ENCODE data around the gene PCSK7.
"Not testable (repeated sequence)": the region's sequence is repeated elsewhere in the genome, so short reads cannot be mapped to it uniquely, and the experiment has no call there.

PCSK7 gene

DNA sequence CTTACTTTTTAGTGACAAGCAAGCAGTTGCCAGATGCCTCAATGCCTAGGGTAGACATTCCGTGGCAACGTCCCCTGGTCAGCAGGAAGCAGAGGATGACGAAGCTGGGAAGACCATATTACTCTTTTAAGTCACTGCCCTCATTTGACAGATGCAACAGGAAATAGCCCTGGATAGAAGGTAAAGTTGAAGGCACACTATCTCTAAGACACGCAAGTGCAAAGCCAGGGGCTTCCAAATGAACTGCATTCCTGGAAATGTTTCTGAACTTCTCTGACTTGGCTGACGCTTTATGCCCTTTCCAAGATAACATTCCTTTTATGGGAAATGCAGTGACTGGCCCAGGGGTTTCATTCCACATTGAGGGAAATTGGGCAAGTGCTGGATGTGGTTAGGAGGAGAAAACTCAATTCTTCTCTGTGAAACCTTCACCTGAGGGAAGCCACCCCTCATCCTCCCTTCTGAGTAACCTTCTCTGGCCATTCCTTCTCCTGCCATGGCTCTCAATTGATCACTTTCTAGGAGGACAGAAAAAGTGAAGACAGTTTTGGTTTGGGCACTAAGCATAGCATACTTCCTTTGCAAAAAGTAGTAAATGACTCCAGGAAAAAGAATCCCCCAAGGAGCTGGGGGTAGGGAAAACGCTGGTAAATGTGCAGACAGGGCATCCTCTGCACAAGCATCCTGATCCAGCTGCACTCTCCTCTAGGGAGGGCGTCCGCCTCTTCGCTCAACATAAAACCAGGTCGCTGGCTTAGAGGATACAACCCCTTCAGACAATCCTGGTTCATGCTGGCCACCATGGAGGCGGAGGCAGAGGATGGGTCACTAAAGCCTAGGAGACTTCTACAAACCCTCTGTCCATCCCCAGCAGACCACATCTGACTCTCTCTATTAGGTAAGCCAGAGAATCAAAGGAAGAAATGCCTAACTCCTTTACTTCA is 14.5 kb downstream of the PCSK7 start:
- Mint-ChIP-seq H3K36me3 (peaks cover 48% of the 10 kb centered on the region), H3K9me3 (no peaks in the 10 kb centered on the region), H3K4me3 (no peak overlapping the region), H3K4me1 (peaks cover 7% of the 10 kb centered on the region), H3K27me3 (no peaks in the 10 kb centered on the region), H3K27ac (peak overlapping the region; percentile 24)
- DNase-seq (ENCODE audit: low spot score in 2 of 2) (no peak), ATAC-seq (ENCODE audit: low read depth) (no peak)

DNA sequence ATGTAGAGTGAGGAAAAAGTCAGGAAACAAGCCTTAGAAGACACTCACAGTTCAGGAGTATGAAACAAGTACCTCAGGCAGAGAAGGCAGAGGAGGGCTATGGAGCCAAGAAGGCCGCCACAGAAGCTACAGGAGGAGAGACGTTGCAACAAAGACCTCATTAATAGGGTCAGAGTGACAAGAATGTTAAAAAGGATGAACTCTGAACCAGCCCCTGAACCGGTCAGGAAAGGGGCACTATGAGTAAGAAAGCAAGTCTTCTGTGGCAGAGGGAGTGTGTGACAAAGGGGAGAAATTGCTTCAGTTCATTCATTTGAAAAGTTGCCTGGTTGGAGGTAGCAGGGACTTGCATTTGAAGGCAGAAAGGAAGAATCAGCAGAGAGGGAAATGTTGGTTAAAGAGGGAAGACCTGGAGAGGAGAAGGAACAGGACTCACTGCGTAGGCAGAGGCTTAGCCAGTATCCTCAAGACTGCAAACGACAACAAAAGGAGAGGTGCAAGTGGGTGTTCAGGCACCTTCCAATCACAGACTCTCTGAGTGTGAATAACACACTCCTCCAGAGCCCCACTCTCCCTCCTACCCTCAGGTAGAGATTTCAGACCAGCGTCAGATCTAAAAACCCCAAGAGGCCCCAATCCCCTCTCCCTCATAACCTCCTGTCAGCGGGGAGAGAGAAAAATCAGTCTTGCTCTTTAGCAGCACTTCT is 17.3 kb downstream of the PCSK7 start:
- H3K27ac Mint-ChIP-seq = peak overlapping the region; percentile 65
- no peak overlapping the region for H3K4me3 Mint-ChIP-seq
- no peak for ATAC-seq (ENCODE audit: low read depth)
- peaks cover 5% of the 10 kb centered on the region for H3K4me1 Mint-ChIP-seq
- DNase-seq (ENCODE audit: low spot score in 2 of 2) = no peak
- H3K27me3 Mint-ChIP-seq = no peaks in the 10 kb centered on the region
- H3K9me3 Mint-ChIP-seq = no peaks in the 10 kb centered on the region
- peaks cover 45% of the 10 kb centered on the region for H3K36me3 Mint-ChIP-seq

DNA sequence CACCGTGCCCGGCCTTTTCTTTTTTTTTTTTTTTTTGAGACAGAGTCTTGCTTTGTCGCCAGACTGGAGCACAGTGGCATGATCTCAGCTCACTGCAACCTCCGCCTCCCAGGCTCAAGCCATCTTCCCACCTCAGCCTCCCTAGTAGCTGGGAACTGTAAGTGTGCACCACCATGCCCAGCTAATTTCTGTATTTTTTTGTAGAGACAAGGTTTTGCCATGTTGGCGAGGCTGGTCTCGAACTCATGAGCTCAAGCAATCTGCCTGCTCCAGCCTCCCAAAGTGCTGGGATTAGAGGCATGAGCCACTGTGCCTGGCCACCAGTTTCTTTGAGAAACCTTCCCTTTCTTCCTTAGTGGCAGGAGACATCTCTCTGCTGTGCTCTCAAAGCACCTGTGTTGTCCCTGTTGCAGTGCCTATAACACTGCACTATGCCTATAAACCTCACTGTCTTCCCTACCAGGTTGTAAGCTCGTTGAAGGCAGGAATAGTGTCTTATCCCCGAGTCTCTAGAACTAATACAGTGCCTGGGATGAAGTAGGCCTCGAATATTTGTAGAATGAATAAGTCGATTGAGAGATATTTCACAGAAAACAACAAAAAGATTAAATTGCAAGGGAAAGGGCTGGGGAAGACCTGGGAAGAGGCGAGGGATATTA is 19.0 kb downstream of the PCSK7 start:
- H3K27ac Mint-ChIP-seq = no peak overlapping the region
- H3K4me1 Mint-ChIP-seq = peaks cover 3% of the 10 kb centered on the region
- H3K36me3 Mint-ChIP-seq = peaks cover 37% of the 10 kb centered on the region
- no peak for ATAC-seq (ENCODE audit: low read depth)
- no peaks in the 10 kb centered on the region for H3K27me3 Mint-ChIP-seq
- no peak overlapping the region for H3K4me3 Mint-ChIP-seq
- no peaks in the 10 kb centered on the region for H3K9me3 Mint-ChIP-seq
- no peak for DNase-seq (ENCODE audit: low spot score in 2 of 2)

DNA sequence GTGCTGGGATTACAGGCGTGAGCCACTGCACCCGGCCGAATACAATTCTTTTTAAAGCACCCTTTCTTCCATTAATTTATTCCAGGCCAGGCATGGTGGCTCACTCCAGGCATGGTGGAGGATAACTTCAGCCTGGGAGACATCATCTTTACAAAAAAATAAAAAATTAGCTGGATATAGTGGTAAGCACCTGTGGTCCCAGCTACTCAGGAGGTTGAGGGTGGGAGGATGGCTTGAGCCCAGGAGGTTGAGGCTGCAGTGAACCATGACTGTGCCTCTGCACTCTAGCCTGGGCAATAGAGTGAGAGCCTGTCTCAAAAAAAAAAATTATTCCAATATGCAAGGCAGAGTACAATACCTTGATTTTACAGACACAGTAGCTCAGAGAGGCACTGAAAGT is 21.3 kb downstream of the PCSK7 start:
- Mint-ChIP-seq H3K9me3 (no peaks in the 10 kb centered on the region), H3K4me3 (no peak overlapping the region), H3K36me3 (peaks cover 31% of the 10 kb centered on the region), H3K27ac (peak overlapping the region; percentile 31), H3K27me3 (no peaks in the 10 kb centered on the region), H3K4me1 (peaks cover 3% of the 10 kb centered on the region)
- no peak for DNase-seq (ENCODE audit: low spot score in 2 of 2)
- no peak for ATAC-seq (ENCODE audit: low read depth)

DNA sequence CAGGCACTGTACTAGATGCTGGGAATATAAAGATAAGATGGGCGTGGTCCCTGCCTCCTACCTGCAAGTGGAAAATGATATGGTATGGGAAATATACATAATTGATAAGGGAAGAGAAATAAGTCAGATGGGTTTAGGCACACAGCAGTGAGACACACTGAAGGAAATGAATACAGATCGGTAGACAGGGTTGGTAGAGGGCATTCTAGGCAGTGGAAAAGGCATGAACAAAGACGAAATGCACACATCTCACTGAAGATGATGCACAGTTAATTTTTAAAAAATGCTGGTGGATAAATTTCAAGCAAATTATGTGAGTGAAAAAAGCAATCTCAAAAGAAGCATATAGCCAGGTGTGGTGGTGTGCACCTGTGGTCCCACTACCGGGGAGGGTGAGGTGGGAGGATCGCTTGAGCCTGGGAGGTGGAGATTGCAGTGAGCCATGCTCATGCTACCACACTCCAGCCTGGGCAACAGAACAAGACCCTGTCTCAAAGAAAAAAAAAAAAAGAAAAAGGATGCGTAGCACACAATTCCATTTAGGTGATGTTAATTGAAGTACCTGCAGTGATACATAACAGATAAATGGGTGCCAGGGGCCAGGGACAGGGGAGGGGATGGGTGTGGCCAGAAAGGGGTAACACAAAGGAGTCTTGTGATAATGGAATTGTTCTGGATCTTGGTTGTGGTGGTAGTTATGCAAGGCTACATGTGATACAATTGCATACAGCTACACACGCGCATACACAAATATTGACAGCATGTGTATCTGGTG is 22.3 kb downstream of the PCSK7 start:
- not testable (repeated sequence) for H3K27me3 Mint-ChIP-seq; ATAC-seq (ENCODE audit: low read depth); H3K4me1 Mint-ChIP-seq; H3K4me3 Mint-ChIP-seq; H3K9me3 Mint-ChIP-seq; DNase-seq (ENCODE audit: low spot score in 2 of 2)
- Mint-ChIP-seq H3K36me3 (peaks cover 35% of the 10 kb centered on the region), H3K27ac (peak overlapping the region; percentile 3)

DNA sequence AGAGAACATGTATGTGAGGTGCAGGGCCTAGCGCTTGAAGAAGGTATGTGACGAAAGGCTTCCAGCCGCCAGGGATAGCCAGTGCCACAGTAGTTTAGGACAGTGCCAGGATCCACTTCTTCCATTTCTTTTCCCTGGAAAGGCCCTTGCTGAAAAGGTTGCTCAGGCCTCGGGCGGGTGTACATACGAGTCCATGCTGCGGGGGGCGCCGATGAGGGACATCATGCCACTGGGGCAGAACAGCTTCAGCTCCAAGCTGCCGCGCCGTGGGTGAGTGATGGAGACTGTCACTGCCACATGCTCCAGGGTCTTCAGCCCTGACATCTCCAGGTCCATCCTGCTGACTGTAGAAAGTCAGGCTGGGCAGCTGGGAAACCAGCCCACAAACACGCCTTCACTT is 23.2 kb downstream of the PCSK7 start:
- H3K27ac Mint-ChIP-seq; H3K27me3 Mint-ChIP-seq; ATAC-seq (ENCODE audit: low read depth); H3K4me3 Mint-ChIP-seq; H3K9me3 Mint-ChIP-seq; DNase-seq (ENCODE audit: low spot score in 2 of 2); H3K4me1 Mint-ChIP-seq: not testable (repeated sequence)
- peaks cover 33% of the 10 kb centered on the region for H3K36me3 Mint-ChIP-seq

DNA sequence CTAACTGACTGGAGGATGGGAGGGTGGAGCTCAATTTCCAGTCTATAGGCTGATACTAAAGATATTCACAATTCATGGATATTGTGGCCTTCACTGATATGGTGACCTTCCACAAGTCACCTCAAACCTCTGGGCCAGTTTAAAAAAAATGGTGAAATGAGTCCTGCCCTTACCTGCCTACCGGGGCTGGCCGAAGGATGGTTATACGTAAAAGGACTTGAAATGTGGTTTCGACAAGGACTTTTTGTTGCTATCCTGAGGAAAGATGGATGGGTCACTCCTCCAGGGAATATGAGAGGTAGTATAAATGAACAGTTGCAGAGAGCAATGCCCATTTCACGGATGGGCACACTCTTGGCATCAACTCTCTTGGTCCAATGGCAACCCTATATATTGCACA is 24.4 kb downstream of the PCSK7 start:
- peaks cover 30% of the 10 kb centered on the region for H3K36me3 Mint-ChIP-seq
- not testable (repeated sequence) for H3K27ac Mint-ChIP-seq; H3K9me3 Mint-ChIP-seq; DNase-seq (ENCODE audit: low spot score in 2 of 2); H3K4me3 Mint-ChIP-seq; H3K4me1 Mint-ChIP-seq; H3K27me3 Mint-ChIP-seq; ATAC-seq (ENCODE audit: low read depth)

DNA sequence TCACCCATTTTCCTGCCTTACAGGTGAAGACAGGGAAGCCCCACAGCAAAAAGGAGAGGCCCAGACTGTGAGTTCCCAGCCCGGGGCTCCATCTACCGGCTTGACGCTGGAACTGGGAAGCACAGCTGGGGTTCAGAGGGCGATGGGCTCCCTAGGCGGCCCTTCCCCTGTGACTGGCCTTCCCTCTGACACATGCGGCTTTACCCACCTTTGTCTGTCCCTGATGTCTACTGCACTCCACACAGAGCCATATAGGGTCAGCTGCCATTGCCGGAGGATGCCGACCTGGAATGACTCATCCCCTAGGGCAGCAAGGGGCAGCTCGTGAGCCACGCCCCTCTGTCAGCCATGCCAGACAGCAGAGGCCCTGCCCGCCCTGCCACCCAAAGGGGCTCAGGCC is 25.0 kb downstream of the PCSK7 start:
- not testable (repeated sequence) for H3K27me3 Mint-ChIP-seq; H3K4me3 Mint-ChIP-seq; H3K4me1 Mint-ChIP-seq; H3K27ac Mint-ChIP-seq; ATAC-seq (ENCODE audit: low read depth); H3K9me3 Mint-ChIP-seq; DNase-seq (ENCODE audit: low spot score in 2 of 2)
- H3K36me3 Mint-ChIP-seq = peaks cover 30% of the 10 kb centered on the region

DNA sequence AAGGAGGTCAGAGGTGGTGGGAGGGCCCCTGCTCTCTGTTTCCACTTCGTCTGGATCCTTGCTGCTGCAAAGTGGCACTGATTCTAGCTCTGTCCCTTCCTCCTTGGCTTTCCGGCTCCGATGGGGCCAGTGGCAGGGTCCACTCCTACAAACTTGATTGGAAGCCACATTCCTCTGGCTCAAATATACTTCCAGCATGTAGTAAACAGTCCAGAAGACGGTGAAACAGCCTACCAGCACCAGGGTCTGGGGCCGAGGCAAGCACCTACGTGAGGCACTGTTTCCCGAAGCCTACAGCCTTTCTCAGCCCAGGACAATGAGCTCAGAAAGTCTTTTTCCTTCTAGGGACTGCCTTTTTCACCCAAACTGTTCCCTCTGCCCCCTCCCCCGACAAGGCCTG is 25.8 kb downstream of the PCSK7 start:
- not testable (repeated sequence) for H3K9me3 Mint-ChIP-seq; H3K27me3 Mint-ChIP-seq; H3K27ac Mint-ChIP-seq; DNase-seq (ENCODE audit: low spot score in 2 of 2); ATAC-seq (ENCODE audit: low read depth); H3K4me1 Mint-ChIP-seq; H3K4me3 Mint-ChIP-seq
- H3K36me3 Mint-ChIP-seq = peaks cover 25% of the 10 kb centered on the region

DNA sequence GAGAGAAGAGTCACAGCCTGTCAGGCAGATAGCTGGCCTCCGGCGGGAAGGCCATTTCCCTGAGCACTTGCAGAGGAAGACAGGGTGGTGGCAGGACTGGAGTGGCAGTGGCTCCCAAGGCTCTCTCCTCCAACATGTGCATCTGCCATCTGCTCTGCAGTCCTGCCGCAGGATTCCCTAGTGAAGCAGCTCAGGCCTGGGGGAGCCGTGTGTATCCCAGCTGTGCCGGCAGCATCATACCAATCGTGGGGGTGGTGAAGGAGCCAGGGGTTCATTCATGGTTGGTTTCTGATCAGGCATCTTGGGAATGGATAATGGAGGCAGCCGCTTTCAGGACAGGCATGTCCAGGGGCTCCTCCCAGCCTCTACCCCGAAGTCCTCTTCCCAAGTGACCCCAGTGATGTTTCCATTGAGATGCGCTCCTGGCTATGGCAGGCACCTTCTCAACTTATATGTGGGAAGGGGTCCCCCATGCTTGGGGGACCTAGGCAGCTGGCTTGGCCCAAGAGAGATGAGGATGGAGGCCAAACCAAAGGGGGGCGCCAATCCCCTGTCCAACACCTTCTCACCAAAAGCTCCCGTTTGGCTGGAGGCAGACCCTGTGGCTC is 26.6 kb downstream of the PCSK7 start:
- Mint-ChIP-seq H3K9me3 (no peaks in the 10 kb centered on the region), H3K4me1 (peaks cover 7% of the 10 kb centered on the region), H3K36me3 (peaks cover 21% of the 10 kb centered on the region), H3K27ac (peak overlapping the region; percentile 19), H3K4me3 (no peak overlapping the region), H3K27me3 (no peaks in the 10 kb centered on the region)
- ATAC-seq (ENCODE audit: low read depth) = no peak
- no peak for DNase-seq (ENCODE audit: low spot score in 2 of 2)

DNA sequence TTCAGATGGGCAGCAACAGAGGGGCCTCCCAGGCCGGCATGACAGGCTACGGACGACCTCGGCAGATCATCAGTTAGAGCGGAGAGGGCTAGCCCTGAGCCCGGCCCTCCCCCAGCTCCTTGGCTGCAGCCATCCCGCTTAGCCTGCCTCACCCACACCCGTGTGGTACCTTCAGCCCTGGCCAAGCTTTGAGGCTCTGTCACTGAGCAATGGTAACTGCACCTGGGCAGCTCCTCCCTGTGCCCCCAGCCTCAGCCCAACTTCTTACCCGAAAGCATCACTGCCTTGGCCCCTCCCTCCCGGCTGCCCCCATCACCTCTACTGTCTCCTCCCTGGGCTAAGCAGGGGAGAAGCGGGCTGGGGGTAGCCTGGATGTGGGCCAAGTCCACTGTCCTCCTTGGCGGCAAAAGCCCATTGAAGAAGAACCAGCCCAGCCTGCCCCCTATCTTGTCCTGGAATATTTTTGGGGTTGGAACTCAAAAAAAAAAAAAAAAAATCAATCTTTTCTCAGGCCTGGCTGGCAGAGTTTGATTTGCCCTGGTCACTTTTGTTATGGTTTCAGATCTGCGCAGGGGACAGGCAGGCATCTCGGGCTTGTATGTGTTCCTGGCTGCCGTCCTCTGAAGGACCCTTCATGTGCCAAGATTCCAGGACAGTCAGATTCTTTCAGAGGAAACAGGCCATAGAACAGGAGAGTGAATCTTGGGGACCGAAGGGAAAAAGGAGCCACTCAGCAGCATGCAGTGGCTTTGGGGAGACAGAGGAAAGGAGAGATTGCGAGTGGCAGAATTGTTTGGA is 27.4 kb downstream of the PCSK7 start:
- Mint-ChIP-seq H3K36me3 (peaks cover 21% of the 10 kb centered on the region), H3K4me1 (peaks cover 7% of the 10 kb centered on the region), H3K4me3 (no peak overlapping the region), H3K27ac (peak overlapping the region; percentile 19), H3K27me3 (no peaks in the 10 kb centered on the region), H3K9me3 (no peaks in the 10 kb centered on the region)
- DNase-seq (ENCODE audit: low spot score in 2 of 2) (no peak), ATAC-seq (ENCODE audit: low read depth) (no peak)

DNA sequence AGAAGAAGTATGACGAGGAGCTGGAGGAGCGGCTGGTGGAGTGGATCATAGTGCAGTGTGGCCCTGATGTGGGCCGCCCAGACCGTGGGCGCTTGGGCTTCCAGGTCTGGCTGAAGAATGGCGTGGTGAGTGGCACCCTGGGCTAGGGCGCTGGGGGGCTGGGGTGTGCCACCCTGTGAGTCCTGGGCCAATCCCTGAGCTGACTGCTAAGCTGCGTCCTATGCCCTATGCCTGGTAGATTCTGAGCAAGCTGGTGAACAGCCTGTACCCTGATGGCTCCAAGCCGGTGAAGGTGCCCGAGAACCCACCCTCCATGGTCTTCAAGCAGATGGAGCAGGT is 28.8 kb downstream of the PCSK7 start:
- DNase-seq (ENCODE audit: low spot score in 2 of 2) (no peak), ATAC-seq (ENCODE audit: low read depth) (no peak)
- H3K27me3 Mint-ChIP-seq = no peaks in the 10 kb centered on the region
- no peaks in the 10 kb centered on the region for H3K9me3 Mint-ChIP-seq
- peak overlapping the region; percentile 67 for H3K27ac Mint-ChIP-seq
- peaks cover 17% of the 10 kb centered on the region for H3K36me3 Mint-ChIP-seq
- peaks cover 13% of the 10 kb centered on the region for H3K4me1 Mint-ChIP-seq
- no peak overlapping the region for H3K4me3 Mint-ChIP-seq

All from memory B cell (primary cell).